SH-SY5Y (cell line): Measurements from ENCODE around the gene LIPF.

Source experiments
- GATA2 ChIP-seq: IDR thresholded peaks from 2 replicates; pipeline ENCODE4 v1.6.1; 2011; ENCODE audit warnings: mild to moderate bottlenecking, low read depth, low read length
- GATA3 ChIP-seq: IDR thresholded peaks from 2 replicates; pipeline ENCODE4 v1.6.1; 2011; ENCODE audit warnings: low read depth, mild to moderate bottlenecking, low read length, moderate library complexity

GRCh38 chr10:88660598-88660884 lies 3.7 kb upstream of the LIPF start:
- TF ChIP-seq GATA2, result no peak
- TF ChIP-seq GATA3, result no peak
